OCI-LY1 (cell line): Measurements from ENCODE around the gene ALG8.

Experiments used
- H2AFZ ChIP-seq: fragments of 200-600 bp; sonication (generic), shearing (Covaris generic); 2 replicates; pipeline ENCODE4 v1.6.0; 2014; ENCODE audit warnings: antibody characterized with exemption, mild to moderate bottlenecking, low read length
- H3F3A ChIP-seq: fragments of 200-600 bp; sonication (generic), shearing (Covaris generic); 2 replicates; pipeline ENCODE4 v1.6.0; 2014; ENCODE audit warnings: mild to moderate bottlenecking, antibody characterized with exemption, low read length, moderate library complexity; ENCODE audit not compliant: insufficient read depth
- H3K27ac ChIP-seq: fragments of 200-600 bp; sonication (generic); 2 replicates; pipeline ENCODE4 v1.5.1; 2014; ENCODE audit warnings: low read length, mixed run types, mild to moderate bottlenecking, low read depth; ENCODE audit not compliant: poor library complexity, severe bottlenecking
- H3K27me3 ChIP-seq: fragments of 200-600 bp; sonication (generic); 2 replicates; pipeline ENCODE4 v1.6.0; 2014; ENCODE audit warnings: antibody characterized with exemption, mild to moderate bottlenecking, low read length, moderate library complexity; ENCODE audit not compliant: insufficient read depth
- H3K36me3 ChIP-seq: fragments of 200-600 bp; sonication (generic); 2 replicates; pipeline ENCODE4 v1.6.1; 2014; ENCODE audit warnings: mild to moderate bottlenecking, antibody characterized with exemption, low read length, moderate library complexity, mixed read lengths; ENCODE audit not compliant: insufficient read depth
- H3K4me1 ChIP-seq: fragments of 200-600 bp; sonication (generic); 2 replicates; pipeline ENCODE4 v1.5.1; 2014; ENCODE audit warnings: mild to moderate bottlenecking, low read length, moderate library complexity; ENCODE audit not compliant: insufficient read depth, severe bottlenecking
- H3K4me2 ChIP-seq: fragments of 200-600 bp; sonication (generic), shearing (Covaris generic); 2 replicates; pipeline ENCODE4 v1.6.1; 2014; ENCODE audit warnings: low read length
- H3K4me3 ChIP-seq: fragments of 200-600 bp; sonication (generic); 2 replicates; pipeline ENCODE4 v1.5.1; 2014; ENCODE audit warnings: low read length, low read depth, mild to moderate bottlenecking, mixed read lengths; ENCODE audit not compliant: poor library complexity, severe bottlenecking
- H3K79me2 ChIP-seq: fragments of 200-600 bp; shearing (Covaris generic); 2 replicates; pipeline ENCODE4 v1.6.1; 2016; ENCODE audit warnings: mixed run types, low read length, mixed read lengths; ENCODE audit not compliant: insufficient read depth
- H3K9ac ChIP-seq: fragments of 200-600 bp; sonication (generic), shearing (Covaris generic); 2 replicates; pipeline ENCODE4 v1.6.1; 2014; ENCODE audit warnings: mild to moderate bottlenecking, low read length, mixed read lengths
- H3K9me2 ChIP-seq: fragments of 200-600 bp; sonication (generic), shearing (Covaris generic); 2 replicates; pipeline ENCODE4 v1.6.1; 2014; ENCODE audit warnings: low read depth, mild to moderate bottlenecking, low read length, mixed read lengths
- H3K9me3 ChIP-seq: fragments of 200-600 bp; shearing (Covaris generic); 2 replicates; pipeline ENCODE4 v1.6.1; 2014; ENCODE audit warnings: low read length, mixed read lengths
- H4K20me1 ChIP-seq: fragments of 200-600 bp; sonication (generic), shearing (Covaris generic); 2 replicates; pipeline ENCODE4 v1.6.0; 2016; ENCODE audit warnings: mild to moderate bottlenecking, low read length; ENCODE audit not compliant: insufficient read depth
- CTCF ChIP-seq: fragments of 200-600 bp; sonication (generic), shearing (Covaris generic); IDR thresholded peaks from 2 replicates; pipeline ENCODE4 v1.5.1; 2017; ENCODE audit warnings: mild to moderate bottlenecking, antibody characterized with exemption, low read length, moderate library complexity, mixed read lengths
- EZH2 ChIP-seq: fragments of 200-600 bp; sonication (generic), shearing (Covaris generic); IDR thresholded peaks from 2 replicates; pipeline ENCODE4 v1.8.0; 2017; ENCODE audit warnings: borderline replicate concordance, mixed run types, mild to moderate bottlenecking, antibody characterized with exemption, low read length, moderate library complexity, mixed read lengths

The ALG8 gene

GRCh38 chr11:78076733-78077403 is 62.6 kb downstream of the ALG8 start:
- Histone ChIP-seq H3K79me2 (peaks cover 54% of the 10 kb centered on the region), H4K20me1 (no peaks in the 10 kb centered on the region), H3K9me2 (no peaks in the 10 kb centered on the region), H3K9ac (no peak overlapping the region; the same call in 1 of the 2 replicates), H2AFZ (no peak overlapping the region), H3K4me1 (peaks cover 33% of the 10 kb centered on the region), H3K27ac (no peak overlapping the region), H3K27me3 (no peaks in the 10 kb centered on the region), H3K36me3 (peaks cover 23% of the 10 kb centered on the region), H3K4me3 (no peak overlapping the region), H3K9me3 (no peaks in the 10 kb centered on the region), H3F3A (no peaks in the 10 kb centered on the region), H3K4me2 (peak overlapping the region; percentile 37; the same call in 1 of the 2 replicates)
- TF ChIP-seq EZH2 (no peak), CTCF (no peak)

DNA sequence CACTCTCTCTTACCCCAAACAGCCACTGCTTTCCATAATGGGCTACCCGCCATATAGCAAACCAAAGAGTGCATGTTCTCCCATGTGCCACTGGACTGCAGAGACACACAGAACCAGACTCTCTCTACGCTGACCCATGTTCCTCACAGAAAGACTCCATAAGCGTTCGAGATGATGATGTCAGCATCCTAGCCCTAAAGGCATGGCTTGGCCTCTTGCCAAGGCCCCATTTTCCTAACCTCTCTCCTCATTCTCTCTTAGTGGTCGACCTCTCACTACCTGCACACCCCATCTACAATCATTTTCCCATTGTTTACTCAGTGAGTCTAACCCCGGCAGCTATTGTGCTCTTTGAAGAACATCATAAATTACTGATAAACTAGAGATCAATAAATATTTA is 64.7 kb downstream of the ALG8 start:
- Histone ChIP-seq H3K9me2 (no peaks in the 10 kb centered on the region), H3F3A (no peaks in the 10 kb centered on the region), H2AFZ (no peak overlapping the region), H3K27me3 (no peaks in the 10 kb centered on the region), H3K79me2 (peaks cover 54% of the 10 kb centered on the region), H3K4me2 (no peak overlapping the region), H3K27ac (no peak overlapping the region), H3K9ac (no peak overlapping the region), H3K4me3 (no peak overlapping the region), H3K36me3 (peaks cover 43% of the 10 kb centered on the region), H3K9me3 (no peaks in the 10 kb centered on the region), H4K20me1 (no peaks in the 10 kb centered on the region), H3K4me1 (peaks cover 27% of the 10 kb centered on the region)
- TF ChIP-seq CTCF (no peak), EZH2 (no peak)

DNA sequence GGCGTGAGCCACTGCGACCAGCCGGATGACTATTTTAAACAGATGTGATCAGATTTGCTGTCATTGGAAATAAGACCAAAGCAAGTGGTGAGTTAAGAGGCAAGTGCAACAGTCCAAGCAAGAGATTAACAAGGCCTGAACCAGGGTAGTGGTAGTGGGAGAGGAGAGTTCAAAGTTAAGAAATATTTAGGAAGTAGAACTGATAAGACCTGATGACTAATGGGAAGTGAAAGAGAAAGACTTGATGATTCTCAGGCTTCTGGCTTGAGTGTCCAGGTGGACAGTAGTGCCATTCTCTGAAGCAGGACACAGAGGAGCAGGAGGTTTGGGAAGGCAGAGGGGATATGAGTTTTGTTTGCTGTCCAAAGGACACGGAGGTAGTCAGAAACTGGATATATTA is 67.0 kb downstream of the ALG8 start:
- peaks cover 12% of the 10 kb centered on the region for H3K4me1 ChIP-seq
- no peaks in the 10 kb centered on the region for H3K27me3 ChIP-seq
- TF ChIP-seq EZH2, result no peak
- TF ChIP-seq CTCF, result no peak
- H3K36me3 ChIP-seq, result peaks cover 59% of the 10 kb centered on the region
- H3F3A ChIP-seq, result no peaks in the 10 kb centered on the region
- H3K79me2 ChIP-seq, result peaks cover 33% of the 10 kb centered on the region
- H3K9me2 ChIP-seq, result no peaks in the 10 kb centered on the region
- H3K4me3 ChIP-seq, result no peak overlapping the region
- H2AFZ ChIP-seq, result no peak overlapping the region
- H4K20me1 ChIP-seq, result no peaks in the 10 kb centered on the region
- H3K4me2 ChIP-seq, result no peak overlapping the region
- H3K9ac ChIP-seq, result no peak overlapping the region
- no peak overlapping the region for H3K27ac ChIP-seq
- H3K9me3 ChIP-seq, result no peaks in the 10 kb centered on the region
